AG04449 (cell line): ENCODE results near the gene ZNF609.
"Not testable (repeated sequence)": the region's sequence is repeated elsewhere in the genome, so short reads cannot be mapped to it uniquely, and the experiment has no call there.

Source experiments
- CTCF ChIA-PET: fragments of 350-600 bp; formaldehyde crosslinking; extraction: SDS; loops from one replicate; lab custom pipeline; 2021; ENCODE audit warnings: antibody characterized with exemption; lab: Yijun Ruan, JAX
- POLR2A ChIA-PET: fragments of 400-600, 350-600 bp; formaldehyde crosslinking; extraction: SDS; loops from one replicate; lab custom pipeline; 2020; ENCODE audit warnings: antibody characterized with exemption, inconsistent platforms; lab: Yijun Ruan, JAX
- DNase-seq: peaks from one replicate; pipeline ENCODE4 v3.0.0-alpha.2; 2010; ENCODE audit warnings: low read depth, low spot score
- H3K4me3 ChIP-seq: 2 replicates; pipeline ENCODE4 v1.5.1; 2011; ENCODE audit warnings: low read depth, mild to moderate bottlenecking, control low read depth, low read length
- TF ChIP-seq, protein P1 (sequence below): IDR thresholded peaks from one replicate; pipeline ENCODE4 v1.5.1; 2011; ENCODE audit warnings: mild to moderate bottlenecking, moderate library complexity, low read length, control low read depth, inconsistent platforms; ENCODE audit not compliant: insufficient read depth; ENCODE audit errors: missing control alignments

ZNF609 gene

GRCh38 chr15:64485796-64486195 lies 25.4 kb downstream of the ZNF609 start:
- ChIA-PET POLR2A (no interaction called here), CTCF (interaction anchor here (1.0 kb wide), 1 partner anchor 9 kb away, joined by 3 read pairs; no protein-coding TSS in a partner anchor)
- no peak for DNase-seq
- H3K4me3 ChIP-seq, result no peak overlapping the region
- TF ChIP-seq, protein P1, sequence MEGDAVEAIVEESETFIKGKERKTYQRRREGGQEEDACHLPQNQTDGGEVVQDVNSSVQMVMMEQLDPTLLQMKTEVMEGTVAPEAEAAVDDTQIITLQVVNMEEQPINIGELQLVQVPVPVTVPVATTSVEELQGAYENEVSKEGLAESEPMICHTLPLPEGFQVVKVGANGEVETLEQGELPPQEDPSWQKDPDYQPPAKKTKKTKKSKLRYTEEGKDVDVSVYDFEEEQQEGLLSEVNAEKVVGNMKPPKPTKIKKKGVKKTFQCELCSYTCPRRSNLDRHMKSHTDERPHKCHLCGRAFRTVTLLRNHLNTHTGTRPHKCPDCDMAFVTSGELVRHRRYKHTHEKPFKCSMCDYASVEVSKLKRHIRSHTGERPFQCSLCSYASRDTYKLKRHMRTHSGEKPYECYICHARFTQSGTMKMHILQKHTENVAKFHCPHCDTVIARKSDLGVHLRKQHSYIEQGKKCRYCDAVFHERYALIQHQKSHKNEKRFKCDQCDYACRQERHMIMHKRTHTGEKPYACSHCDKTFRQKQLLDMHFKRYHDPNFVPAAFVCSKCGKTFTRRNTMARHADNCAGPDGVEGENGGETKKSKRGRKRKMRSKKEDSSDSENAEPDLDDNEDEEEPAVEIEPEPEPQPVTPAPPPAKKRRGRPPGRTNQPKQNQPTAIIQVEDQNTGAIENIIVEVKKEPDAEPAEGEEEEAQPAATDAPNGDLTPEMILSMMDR, result no peak

DNA sequence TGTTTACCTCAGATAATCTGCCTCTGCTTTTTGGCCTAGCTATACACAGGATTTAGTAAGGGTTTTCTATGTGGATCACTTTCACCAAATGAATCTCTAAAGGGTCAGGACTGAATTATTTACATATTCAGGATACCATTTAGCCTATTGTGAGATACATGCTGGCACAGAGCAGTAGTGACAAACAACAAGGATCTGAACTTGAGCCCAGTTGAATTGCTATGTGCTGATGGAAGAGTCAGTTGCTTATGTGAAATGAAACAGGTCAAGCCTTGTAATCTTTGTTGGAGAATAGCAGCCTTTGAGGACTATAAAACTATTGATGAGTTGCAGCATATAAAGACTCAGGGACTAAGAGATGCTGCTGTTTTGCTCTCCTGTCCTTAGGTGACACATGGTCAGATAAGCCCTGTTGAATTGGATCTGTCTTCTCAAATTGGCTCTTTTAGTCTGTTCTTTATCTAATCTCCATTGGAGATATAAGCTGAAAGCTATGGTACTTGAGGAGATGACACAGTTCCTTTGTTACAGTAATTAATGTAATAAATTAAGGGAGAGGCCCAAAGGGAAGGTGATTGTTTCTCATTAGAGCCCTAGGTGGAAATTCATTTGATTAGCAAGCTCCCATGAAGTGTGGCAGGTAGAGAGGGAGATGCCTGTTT lies 30.4 kb downstream of the ZNF609 start:
- ChIA-PET POLR2A (no interaction called here), CTCF (no interaction called here)
- H3K4me3 ChIP-seq, result no peak overlapping the region
- no peak for DNase-seq
- TF ChIP-seq, protein P1, result no peak

DNA sequence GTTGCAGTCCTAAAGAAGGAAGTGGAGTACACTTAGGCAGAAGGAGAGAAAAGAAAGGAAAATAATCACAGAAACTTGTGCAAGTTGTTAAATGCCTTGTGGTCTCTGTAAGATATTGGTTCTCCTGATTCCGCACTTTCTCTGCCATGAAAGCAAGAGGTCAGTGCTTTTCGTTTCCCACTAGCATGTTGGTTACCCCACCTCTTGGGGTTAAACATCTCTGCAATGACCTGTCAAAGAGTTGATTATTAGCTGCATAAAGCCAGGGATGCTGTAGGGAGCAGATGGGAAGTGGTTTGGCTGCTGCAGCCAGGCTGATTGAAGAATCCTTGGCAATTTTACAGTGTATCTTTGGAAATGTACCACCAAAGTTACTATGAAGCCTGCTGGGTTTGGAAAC lies 33.3 kb downstream of the ZNF609 start:
- no peak overlapping the region for H3K4me3 ChIP-seq
- POLR2A ChIA-PET, result no interaction called here
- CTCF ChIA-PET, result no interaction called here

GRCh38 chr15:64495968-64496367 lies 35.6 kb downstream of the ZNF609 start:
- CTCF ChIA-PET, POLR2A ChIA-PET, H3K4me3 ChIP-seq, DNase-seq: not testable (repeated sequence)

More for the DNA sequence above, 33.3 kb downstream of the ZNF609 start:
- DNase-seq, result no peak
- TF ChIP-seq, protein P1, result no peak

GRCh38 chr15:64500695-64501395 lies 40.5 kb downstream of the ZNF609 start:
- POLR2A ChIA-PET, result interaction anchor here (1.1 kb wide), 1 partner anchor 41 kb away, joined by 4 read pairs; no protein-coding TSS in a partner anchor
- no peak for DNase-seq
- H3K4me3 ChIP-seq, result no peak overlapping the region
- CTCF ChIA-PET, result no interaction called here
- TF ChIP-seq, protein P1, result no peak

DNA sequence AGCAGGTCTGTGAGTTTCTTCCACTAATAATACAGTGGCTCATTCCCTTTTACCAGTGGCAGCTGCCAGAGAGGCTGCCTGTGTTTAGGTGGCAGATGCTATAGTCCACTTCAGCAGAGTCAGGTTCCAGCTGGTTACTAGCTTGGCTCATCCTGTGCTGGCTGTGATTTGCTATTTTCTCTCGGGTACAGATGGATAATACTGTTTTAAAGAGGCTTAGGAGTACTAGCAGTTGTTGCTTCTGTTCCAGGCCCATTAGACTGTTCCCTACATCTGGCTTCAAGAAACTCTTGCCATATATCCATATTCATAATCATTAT lies 41.0 kb downstream of the ZNF609 start:
- ChIA-PET CTCF (no interaction called here), POLR2A (interaction anchor here (1.1 kb wide), 1 partner anchor 42 kb away, joined by 4 read pairs; no protein-coding TSS in a partner anchor)
- no peak for DNase-seq

More for the DNA sequence above, 41.0 kb downstream of the ZNF609 start:
- no peak overlapping the region for H3K4me3 ChIP-seq
- TF ChIP-seq, protein P1, result no peak
